GM13976 (cell line): ENCODE data around the gene KRTAP10-6.
"Not testable (repeated sequence)": the region's sequence is repeated elsewhere in the genome, so short reads cannot be mapped to it uniquely, and the experiment has no call there.

ENCODE experiments used
- DNase-seq: peaks from one replicate; pipeline ENCODE4 v3.0.0; 2012; ENCODE audit warnings: low spot score
- CTCF ChIP-seq: IDR thresholded peaks from 2 replicates; pipeline ENCODE4 v1.5.1; 2012; ENCODE audit warnings: borderline replicate concordance, mild to moderate bottlenecking; ENCODE audit not compliant: insufficient read depth; ENCODE audit errors: extremely low read depth, missing control alignments, control extremely low read depth
- in situ Hi-C: fragments of 300-500 bp; cut with MboI; formaldehyde crosslinking; loops from one replicate; pipeline ENCODE4 v1.12.0; 2022; ENCODE audit warnings: low sequenced_read_pairs, mixed read lengths, inconsistent platforms; ENCODE audit not compliant: unreplicated experiment

Gene KRTAP10-6

GRCh38 chr21:44567481-44568171 lies 24.7 kb downstream of the KRTAP10-6 start:
- DNase-seq, result no peak
- TF ChIP-seq CTCF, result no peak
- in situ Hi-C loops, result no loop called here

- DNase-seq, result no peak
- in situ Hi-C loops, result no loop called here
- no peak for TF ChIP-seq CTCF
Measured at GRCh38 chr21:44566403-44566802, 25.9 kb downstream of the KRTAP10-6 start.

- in situ Hi-C loops, result no loop called here
- no peak for TF ChIP-seq CTCF
- DNase-seq, result no peak
Measured at GRCh38 chr21:44564886-44565598, 27.3 kb downstream of the KRTAP10-6 start.

- in situ Hi-C loops, result no loop called here
- DNase-seq, result no peak
- TF ChIP-seq CTCF, result no peak
Measured at GRCh38 chr21:44564099-44564498, 28.2 kb downstream of the KRTAP10-6 start.

GRCh38 chr21:44558695-44559094 lies 33.6 kb downstream of the KRTAP10-6 start, which contains the start of gene KRTAP10-3:
KRTAP10-3 (minus strand) TSS chr21:44558795; CDS start chr21:44558715, 80 bp downstream.
- in situ Hi-C loops, result no loop called here
- TF ChIP-seq CTCF, result no peak
- no peak for DNase-seq

GRCh38 chr21:44558329-44558675 lies 34.0 kb downstream of the KRTAP10-6 start:
- DNase-seq, in situ Hi-C loops: not testable (repeated sequence)
